ENCODE measurements around the gene BARX2. TPM values are rescaled to one million over a fixed set of nuclear protein-coding genes. Genes with fewer than 3 reads are reported as not detected.

The BARX2 gene
- total and polyA plus RNA-seq, 2 of the 4 experiments (the other 2 are of a cell fraction): not detected

DNA sequence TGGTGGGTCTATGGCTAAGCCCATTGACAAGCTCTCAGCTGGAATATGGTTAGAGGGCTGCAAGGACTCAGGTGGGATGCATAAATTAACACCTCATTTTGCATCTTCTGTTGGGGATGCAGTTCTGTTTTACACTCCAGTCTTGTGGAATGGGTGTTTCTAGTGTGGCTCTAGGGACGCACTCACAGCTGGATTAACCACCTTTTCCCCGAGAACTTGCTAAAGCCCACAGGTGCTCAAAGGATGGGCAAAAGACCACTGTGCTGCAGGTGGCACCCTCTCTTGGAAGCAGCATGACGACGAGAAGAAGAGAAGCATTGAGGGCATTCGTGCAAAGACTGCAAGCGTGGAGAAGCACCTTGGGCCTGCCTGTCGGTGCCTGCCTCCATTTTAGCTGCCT, 6.9 kb downstream of the BARX2 start:
- peaks cover 11% of the 10 kb centered on the region for H3K27me3 ChIP-seq (ENCODE audit: control insufficient read depth, insufficient read depth, low read length)
- H2BK15ac ChIP-seq (ENCODE audit: low read depth, low read length): no peak overlapping the region
- no peak overlapping the region for H3K4me2 ChIP-seq (ENCODE audit: low read depth, low read length)
- no peak overlapping the region for H2BK20ac ChIP-seq (ENCODE audit: low read depth, low read length)
- POLR2A ChIA-PET (ENCODE audit: unreplicated experiment): no interaction called here
- no peaks in the 10 kb centered on the region for H4K20me1 ChIP-seq (ENCODE audit: insufficient read depth, low read length)
- no peak overlapping the region for H3K4me3 ChIP-seq (ENCODE audit: insufficient read depth, low read depth, low read length)
- H3K9me1 ChIP-seq (ENCODE audit: insufficient read depth, low read length): no peaks in the 10 kb centered on the region
- H2BK5ac ChIP-seq (ENCODE audit: low read depth, low read length, poor library complexity, severe bottlenecking): no peak overlapping the region
- H3K9ac ChIP-seq (ENCODE audit: low read depth, low read length): no peak overlapping the region
- TF ChIP-seq, protein P1, sequence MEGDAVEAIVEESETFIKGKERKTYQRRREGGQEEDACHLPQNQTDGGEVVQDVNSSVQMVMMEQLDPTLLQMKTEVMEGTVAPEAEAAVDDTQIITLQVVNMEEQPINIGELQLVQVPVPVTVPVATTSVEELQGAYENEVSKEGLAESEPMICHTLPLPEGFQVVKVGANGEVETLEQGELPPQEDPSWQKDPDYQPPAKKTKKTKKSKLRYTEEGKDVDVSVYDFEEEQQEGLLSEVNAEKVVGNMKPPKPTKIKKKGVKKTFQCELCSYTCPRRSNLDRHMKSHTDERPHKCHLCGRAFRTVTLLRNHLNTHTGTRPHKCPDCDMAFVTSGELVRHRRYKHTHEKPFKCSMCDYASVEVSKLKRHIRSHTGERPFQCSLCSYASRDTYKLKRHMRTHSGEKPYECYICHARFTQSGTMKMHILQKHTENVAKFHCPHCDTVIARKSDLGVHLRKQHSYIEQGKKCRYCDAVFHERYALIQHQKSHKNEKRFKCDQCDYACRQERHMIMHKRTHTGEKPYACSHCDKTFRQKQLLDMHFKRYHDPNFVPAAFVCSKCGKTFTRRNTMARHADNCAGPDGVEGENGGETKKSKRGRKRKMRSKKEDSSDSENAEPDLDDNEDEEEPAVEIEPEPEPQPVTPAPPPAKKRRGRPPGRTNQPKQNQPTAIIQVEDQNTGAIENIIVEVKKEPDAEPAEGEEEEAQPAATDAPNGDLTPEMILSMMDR (conservative IDR thresholded peaks at IDR 0.05; ENCODE audit: low read depth, low read length): no peak
- TF ChIP-seq FOS (IDR thresholded peaks at IDR 0.05; ENCODE audit: low read depth, low read length): no peak
- no peak for TF ChIP-seq MAFK (IDR thresholded peaks at IDR 0.05; ENCODE audit: low read depth, low read length)
- no peaks in the 10 kb centered on the region for H3K36me3 ChIP-seq (ENCODE audit: control insufficient read depth, insufficient read depth, low read length)
- WGBS, 2 experiments (ENCODE audit: extremely low coverage in 2 of 2, insufficient read length in 1 of 2): 40% methylated on average over 1 of the region's 7 CpGs; no CpG with 5 or more reads in 1 of the 2 experiments
- no peak overlapping the region for H3K4ac ChIP-seq (ENCODE audit: low read depth, low read length)
- H2BK120ac ChIP-seq (ENCODE audit: low read depth, low read length): no peak overlapping the region
- ATAC-seq (ENCODE audit: low read depth) (no peak), DNase-seq (no peak)
- H4K8ac ChIP-seq (ENCODE audit: low read depth in 2 of 2, low read length in 2 of 2): no peak overlapping the region
- no peak overlapping the region for H2AK5ac ChIP-seq (ENCODE audit: low read depth, low read length)
- no peaks in the 10 kb centered on the region for H3K4me1 ChIP-seq (ENCODE audit: control insufficient read depth, insufficient read depth, low read length)
- no peak overlapping the region for H3K18ac ChIP-seq (ENCODE audit: low read depth, low read length)
- no peak overlapping the region for H3K27ac ChIP-seq (ENCODE audit: insufficient read depth, low read length)
- in situ Hi-C loops (cut with MboI; ENCODE audit: low sequenced_read_pairs): no loop called here
- CTCF ChIA-PET: no interaction called here
- dilution Hi-C loops (cut with HindIII; ENCODE audit: low sequenced_read_pairs, unreplicated experiment): no loop called here
- no peak overlapping the region for H2AFZ ChIP-seq (replicated peaks; ENCODE audit: low read length, poor library complexity)
- no TSS peak for BruUV-seq (replicated peaks)
- H4K5ac ChIP-seq (ENCODE audit: low read depth, low read length): no peak overlapping the region
- no peak overlapping the region for H2AK9ac ChIP-seq (replicated peaks; ENCODE audit: low read depth, low read length, poor library complexity)
- no peak overlapping the region for H3K56ac ChIP-seq (ENCODE audit: extremely low read depth, insufficient read depth, low read length)
- intact Hi-C loops (cut with micrococcal nuclease): no loop called here
- no peak overlapping the region for H4K91ac ChIP-seq (ENCODE audit: insufficient read depth, low read depth, low read length)
- no peaks in the 10 kb centered on the region for H3K9me3 ChIP-seq (ENCODE audit: control insufficient read depth, insufficient read depth, low read length)
- no peak overlapping the region for H3K14ac ChIP-seq (replicated peaks; ENCODE audit: low read depth, low read length)
- H3K23ac ChIP-seq (ENCODE audit: low read depth, low read length): no peak overlapping the region
- H3K79me1 ChIP-seq (ENCODE audit: low read depth in 1 of 2, low read length in 2 of 2): no peaks in the 10 kb centered on the region

Data from IMR-90 (cell line).